Transverse colon (tissue), 4 donors: ENCODE results near the gene THAP5. TPM values are rescaled to one million over a fixed set of nuclear protein-coding genes. Genes with fewer than 3 reads are reported as not detected.

Source experiments
- DNase-seq: peaks from one replicate; pipeline ENCODE4 v3.0.0-alpha.2; 2019
- H3K27ac ChIP-seq, 4 donors: fragments of 200-600 bp; sonication (generic); 2 replicates each; pipeline ENCODE4 v1.5.1; 2016 to 2018; ENCODE audit warnings: inconsistent platforms in 4 of 4
- H3K27me3 ChIP-seq: fragments of 200-600 bp; sonication (generic); 2 replicates; pipeline ENCODE4 v1.5.1; 2017; ENCODE audit warnings: inconsistent platforms
- H3K36me3 ChIP-seq, 4 donors: fragments of 200-600 bp; sonication (generic); 2 replicates each; pipeline ENCODE4 v1.5.1; 2017 to 2019; ENCODE audit warnings: inconsistent platforms in 4 of 4
- H3K4me1 ChIP-seq, 4 donors: fragments of 200-600 bp; sonication (generic); 2 replicates each; pipeline ENCODE4 v1.5.1; 2017 to 2020; ENCODE audit warnings: inconsistent platforms in 4 of 4
- H3K4me3 ChIP-seq, 4 donors: fragments of 200-600 bp; sonication (generic); 1 replicate in 1 of 4; 2 replicates in 3 of 4; pipeline versions ENCODE4 v1.5.1 to v1.6.1; 2017 to 2019; ENCODE audit warnings: inconsistent platforms in 4 of 4
- H3K9me3 ChIP-seq, 2 donors: fragments of 200-600 bp; sonication (generic); 2 replicates each; pipeline ENCODE4 v1.5.1; 2017 to 2019; ENCODE audit warnings: inconsistent platforms in 2 of 2
- EP300 ChIP-seq: sonication (generic); formaldehyde crosslinking; IDR thresholded peaks from one replicate; pipeline ENCODE4 v1.6.1; 2017; ENCODE audit warnings: antibody characterized with exemption, low read depth
- POLR2A ChIP-seq: fragments of 450-650 bp; IDR thresholded peaks from one replicate; pipeline ENCODE4 v1.6.1; 2016; ENCODE audit warnings: antibody characterized with exemption, mild to moderate bottlenecking, moderate library complexity
- POLR2AphosphoS5 ChIP-seq, 3 donors: sonication (generic); formaldehyde crosslinking; IDR thresholded peaks; one replicate each; pipeline ENCODE4 v1.6.1; 2016; ENCODE audit warnings: antibody characterized with exemption in 3 of 3
- WGBS, 2 donors: methylation state at CpG; one replicate each; pipeline ENCODE4 v1.1.5; 2018; ENCODE audit warnings: low coverage in 1 of 2; 5-methylcytosine and 5-hydroxymethylcytosine counted together
- in situ Hi-C, 4 donors: fragments of 200-750 bp; cut with MboI; loops; one replicate each; pipeline versions ENCODE4 v1.15.0 to v1.15.1; 2017; ENCODE audit warnings: low sequenced_read_pairs in 3 of 4, low pct_ligation_motif_present in 1 of 4, low pct_unique_long_range_greater_than_20kb in 1 of 4
- intact Hi-C: fragments of 100-400 bp; cut with DNase I; formaldehyde crosslinking; loops from one replicate; pipeline ENCODE4 v1.15.1; 2023; ENCODE audit warnings: low total_unique reads
- total RNA-seq, 4 donors: library from RNA; depleted of rRNA; stranded (reverse); fragments of >200 nt; gene quantifications; one replicate each; pipeline ENCODE4 v1.1.0, GENCODE V29; 2016
- TF ChIP-seq, protein P1 (sequence below), 5 experiments: fragments of 200-600 bp in 3 of 5; fragments of 450-650 bp in 2 of 5; sonication (generic) in 3 of 5; IDR thresholded peaks; 1 replicate in 2 of 5; 2 replicates in 3 of 5; pipeline ENCODE4 v1.5.1; 2016 to 2017; ENCODE audit warnings: antibody characterized with exemption in 5 of 5, inconsistent platforms in 3 of 5, mild to moderate bottlenecking in 2 of 5, moderate library complexity in 1 of 5

The THAP5 gene
- total RNA-seq, 4 donors from 2014 or later, result 2.2 to 19.1 (median 12.8) TPM

DNA sequence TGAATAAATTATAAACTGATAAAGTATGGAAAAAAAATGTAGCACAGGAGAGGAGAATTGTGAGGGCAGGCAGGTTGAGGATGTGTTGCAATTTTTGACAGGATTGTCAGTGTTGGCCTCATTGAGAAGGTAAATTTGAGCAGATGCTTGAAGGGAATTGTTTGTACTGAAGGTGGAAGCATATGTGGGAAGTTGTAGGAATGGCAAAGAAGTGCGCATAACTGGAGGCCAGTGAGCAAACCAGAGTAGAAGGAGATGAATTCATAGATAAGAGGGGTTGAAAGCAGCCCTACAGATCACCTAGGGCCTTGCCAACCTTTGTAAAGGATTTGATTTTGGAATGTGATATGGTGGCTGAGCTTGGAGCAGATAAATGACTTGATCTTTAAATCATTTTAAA, 6.6 kb upstream of the THAP5 start:
- intact Hi-C loops, result no loop called here
- H3K9me3 ChIP-seq, result no peaks in the 10 kb centered on the region
- DNase-seq, result no peak
- no peak overlapping the region for H3K27ac ChIP-seq
- no peak for TF ChIP-seq POLR2A
- no peak for TF ChIP-seq EP300
- TF ChIP-seq, protein P1, sequence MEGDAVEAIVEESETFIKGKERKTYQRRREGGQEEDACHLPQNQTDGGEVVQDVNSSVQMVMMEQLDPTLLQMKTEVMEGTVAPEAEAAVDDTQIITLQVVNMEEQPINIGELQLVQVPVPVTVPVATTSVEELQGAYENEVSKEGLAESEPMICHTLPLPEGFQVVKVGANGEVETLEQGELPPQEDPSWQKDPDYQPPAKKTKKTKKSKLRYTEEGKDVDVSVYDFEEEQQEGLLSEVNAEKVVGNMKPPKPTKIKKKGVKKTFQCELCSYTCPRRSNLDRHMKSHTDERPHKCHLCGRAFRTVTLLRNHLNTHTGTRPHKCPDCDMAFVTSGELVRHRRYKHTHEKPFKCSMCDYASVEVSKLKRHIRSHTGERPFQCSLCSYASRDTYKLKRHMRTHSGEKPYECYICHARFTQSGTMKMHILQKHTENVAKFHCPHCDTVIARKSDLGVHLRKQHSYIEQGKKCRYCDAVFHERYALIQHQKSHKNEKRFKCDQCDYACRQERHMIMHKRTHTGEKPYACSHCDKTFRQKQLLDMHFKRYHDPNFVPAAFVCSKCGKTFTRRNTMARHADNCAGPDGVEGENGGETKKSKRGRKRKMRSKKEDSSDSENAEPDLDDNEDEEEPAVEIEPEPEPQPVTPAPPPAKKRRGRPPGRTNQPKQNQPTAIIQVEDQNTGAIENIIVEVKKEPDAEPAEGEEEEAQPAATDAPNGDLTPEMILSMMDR (IDR thresholded peaks at IDR 0.05), result no peak
- no peak for TF ChIP-seq POLR2AphosphoS5 (IDR thresholded peaks at IDR 0.05)
- peaks cover 2 to 14% (median 8%) of the 10 kb centered on the region in 4 donors for H3K4me1 ChIP-seq
- H3K4me3 ChIP-seq, result no peak overlapping the region
- no peaks in the 10 kb centered on the region for H3K27me3 ChIP-seq
- in situ Hi-C loops, result loop anchor here in 1 of 4 donors (10.0 kb wide), 1 partner anchor 51 kb away; the partner anchor contains the start of gene PNPLA8
- 93 to 100% methylated on average over 1 of the region's 1 CpG for WGBS, 2 donors
- peaks cover 0 to 19% (median 0%) of the 10 kb centered on the region in 4 donors for H3K36me3 ChIP-seq

DNA sequence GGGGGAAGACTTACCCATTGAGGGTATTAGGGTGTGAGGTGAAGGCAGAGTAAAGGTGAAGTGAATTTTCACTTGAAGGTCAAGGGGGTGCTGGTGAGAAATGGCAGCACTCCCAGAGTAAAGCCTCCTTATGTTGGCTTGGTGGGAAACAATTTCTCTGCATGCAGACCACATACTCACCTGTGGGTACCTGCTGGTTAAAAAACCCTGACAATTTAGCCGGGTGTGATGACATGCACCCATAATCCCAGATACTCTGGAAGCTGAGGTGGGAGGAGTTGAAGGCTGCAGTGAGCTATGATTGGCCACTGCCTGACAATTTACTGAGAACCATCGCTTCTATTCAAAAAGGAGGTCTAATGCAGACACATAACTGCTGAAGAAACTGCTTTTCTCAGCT, 5.7 kb upstream of the THAP5 start:
- 98% methylated on average over 2 of the region's 2 CpGs; no CpG with 5 or more reads in 1 of the 2 donors for WGBS, 2 donors
- in situ Hi-C loops (loop anchor here in 1 of 4 donors (10.0 kb wide), 1 partner anchor 50 kb away; the partner anchor contains the start of gene PNPLA8), intact Hi-C loops (no loop called here)
- Histone ChIP-seq H3K27ac (no peak overlapping the region), H3K36me3 (peaks cover 0 to 19% (median 0%) of the 10 kb centered on the region in 4 donors), H3K4me3 (no peak overlapping the region), H3K27me3 (no peaks in the 10 kb centered on the region), H3K9me3 (no peaks in the 10 kb centered on the region), H3K4me1 (peaks cover 3 to 20% (median 12%) of the 10 kb centered on the region in 4 donors)
- no peak for DNase-seq
- TF ChIP-seq POLR2A, result no peak
- TF ChIP-seq, protein P1 (IDR thresholded peaks at IDR 0.05), result no peak
- TF ChIP-seq POLR2AphosphoS5 (IDR thresholded peaks at IDR 0.05), result no peak
- no peak for TF ChIP-seq EP300

DNA sequence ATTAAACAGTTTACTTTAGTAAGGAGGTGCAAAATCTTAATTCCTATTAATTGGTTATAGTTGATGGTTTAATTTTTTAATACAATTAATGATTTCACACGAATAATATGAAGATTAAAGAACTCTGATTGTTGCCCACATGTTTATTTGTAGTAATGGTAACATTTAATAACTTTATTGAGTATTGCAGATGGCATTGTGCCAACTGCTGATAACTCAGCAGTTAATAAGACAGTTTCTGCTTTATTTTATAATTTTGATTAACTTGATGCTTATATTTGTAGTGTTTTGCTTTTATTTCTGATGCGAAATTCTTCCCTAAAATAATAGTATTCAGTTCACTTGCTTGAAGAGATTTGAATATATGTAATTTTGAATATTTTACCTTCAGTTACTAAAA, 3.0 kb upstream of the THAP5 start:
- TF ChIP-seq, protein P1 (IDR thresholded peaks at IDR 0.05), result no peak
- TF ChIP-seq EP300, result no peak
- H3K4me3 ChIP-seq, result no peak overlapping the region
- peaks cover 0 to 10% (median 0%) of the 10 kb centered on the region in 4 donors for H3K36me3 ChIP-seq
- H3K9me3 ChIP-seq, result no peaks in the 10 kb centered on the region
- H3K27ac ChIP-seq, result no peak overlapping the region
- 95 to 97% methylated on average over 2 of the region's 2 CpGs for WGBS, 2 donors
- no peak for DNase-seq
- H3K4me1 ChIP-seq, result peaks cover 6 to 35% (median 25%) of the 10 kb centered on the region in 4 donors
- intact Hi-C loops, result no loop called here
- in situ Hi-C loops, result loop anchor here in 1 of 4 donors (10.0 kb wide), 1 partner anchor 48 kb away; the partner anchor contains the start of gene PNPLA8
- H3K27me3 ChIP-seq, result no peaks in the 10 kb centered on the region

DNA sequence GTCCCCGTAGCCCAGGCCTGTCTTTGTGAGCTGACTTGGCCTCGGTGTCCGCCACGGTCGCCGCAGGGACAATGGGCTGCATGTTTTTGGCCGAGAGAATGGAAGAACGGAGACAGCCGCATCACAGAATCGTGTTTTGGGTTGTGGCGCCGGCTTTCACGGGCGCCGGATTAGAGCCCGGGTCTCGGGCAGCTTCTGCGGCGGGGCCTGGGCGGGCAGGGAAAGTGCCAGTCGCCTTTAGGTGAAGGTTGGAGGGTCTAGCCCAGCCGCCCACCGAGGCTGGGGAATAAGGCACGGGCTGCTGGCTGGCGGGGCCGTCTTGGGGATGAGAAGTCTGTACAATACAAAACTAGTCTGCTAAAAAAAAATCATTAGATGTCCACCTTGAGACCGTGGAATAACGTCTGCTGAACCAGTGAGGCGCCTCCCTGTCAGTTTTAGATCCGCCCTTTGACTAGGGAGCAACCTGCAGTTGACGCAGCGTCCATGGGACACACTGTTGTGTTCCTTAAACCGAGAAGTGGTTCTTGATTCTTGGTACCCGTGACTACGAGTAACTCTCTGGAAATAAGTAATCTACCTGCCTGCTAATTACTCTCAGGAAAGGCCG, 745 bp upstream of the THAP5 start:
- TF ChIP-seq POLR2AphosphoS5 (IDR thresholded peaks at IDR 0.05), result peak in 2 of 3 donors; percentile 61 to 74
- TF ChIP-seq, protein P1 (IDR thresholded peaks at IDR 0.05), result no peak
- TF ChIP-seq POLR2A, result peak; percentile 12
- no peak for TF ChIP-seq EP300
- Histone ChIP-seq H3K27me3 (no peaks in the 10 kb centered on the region), H3K9me3 (no peaks in the 10 kb centered on the region), H3K36me3 (peaks cover 0 to 14% (median under 1%) of the 10 kb centered on the region in 4 donors), H3K27ac (peak overlapping the region; percentile 96 to 98 (median 98)), H3K4me3 (peak overlapping the region; percentile 72 to 92 (median 84)), H3K4me1 (peaks cover 6 to 46% (median 28%) of the 10 kb centered on the region in 4 donors)
- intact Hi-C loops (no loop called here), in situ Hi-C loops (loop anchor here in 1 of 4 donors (10.0 kb wide), 1 partner anchor 45 kb away; the partner anchor contains the start of gene PNPLA8)
- peak; percentile 70 for DNase-seq
- WGBS, 2 donors, result 0% methylated on average over 1 to 36 of the region's 36 CpGs
